HG02852 (cell line): ENCODE data around the gene ASH1L.
A peak's percentile ranks its signal among the peaks of the same experiment; 100 is the strongest.
"Not testable (repeated sequence)": the region's sequence is repeated elsewhere in the genome, so short reads cannot be mapped to it uniquely, and the experiment has no call there.

Experiments
- ATAC-seq: cut with Tn5 transposase; IDR thresholded peaks from one replicate; pipeline ENCODE4 v1.9.1; 2021; ENCODE audit warnings: mild to moderate bottlenecking, moderate library complexity; ENCODE audit not compliant: unreplicated experiment

ASH1L gene

GRCh38 chr1:155563377-155564022 lies 897 bp upstream of the ASH1L start:
- ATAC-seq, result peak; percentile 3

- peak; percentile 26 for ATAC-seq
These were observed 623 bp downstream of the ASH1L start for GRCh38 chr1:155561779-155562580.

- ATAC-seq, result no peak
These were observed 6.7 kb downstream of the ASH1L start for GRCh38 chr1:155555915-155556314.

DNA sequence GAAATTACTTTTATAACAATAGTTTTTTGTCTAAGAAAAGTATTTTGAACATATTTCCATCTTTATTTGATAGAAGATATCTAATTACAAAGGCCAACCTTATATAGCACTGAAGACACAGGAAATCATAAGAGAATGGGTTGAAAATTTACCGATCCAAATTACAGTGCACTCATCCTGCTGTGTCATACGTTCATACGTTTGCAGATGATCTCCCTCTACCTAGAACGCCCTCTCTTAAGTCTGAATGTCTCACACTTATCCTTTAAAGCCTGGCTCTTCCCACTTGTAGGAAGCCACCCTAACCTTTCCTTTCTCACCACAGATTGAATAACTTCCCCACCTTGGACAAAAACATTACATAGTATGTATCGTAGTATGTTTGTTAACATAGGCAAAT lies 9.3 kb downstream of the ASH1L start:
- ATAC-seq, result no peak

DNA sequence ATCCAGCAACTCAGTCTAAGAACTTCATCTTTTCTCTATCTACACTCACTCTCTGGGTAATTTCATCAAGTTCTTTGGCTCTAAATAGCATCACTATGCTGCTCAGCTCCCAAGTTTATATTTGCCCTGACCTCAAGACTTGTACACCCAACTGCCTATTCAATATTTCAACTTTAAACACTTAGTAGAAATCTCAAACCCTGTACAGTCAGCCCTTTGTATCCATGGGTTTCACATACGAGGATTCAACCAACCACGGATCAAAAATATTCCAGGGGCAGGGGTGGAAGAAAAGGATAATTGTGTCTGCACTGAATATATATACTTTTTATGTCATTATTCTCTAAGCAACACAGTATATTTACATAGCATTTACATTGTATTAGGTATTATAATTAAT lies 13.9 kb downstream of the ASH1L start:
- no peak for ATAC-seq

- ATAC-seq, result no peak
These were observed 22.4 kb downstream of the ASH1L start for GRCh38 chr1:155540000-155540874.

DNA sequence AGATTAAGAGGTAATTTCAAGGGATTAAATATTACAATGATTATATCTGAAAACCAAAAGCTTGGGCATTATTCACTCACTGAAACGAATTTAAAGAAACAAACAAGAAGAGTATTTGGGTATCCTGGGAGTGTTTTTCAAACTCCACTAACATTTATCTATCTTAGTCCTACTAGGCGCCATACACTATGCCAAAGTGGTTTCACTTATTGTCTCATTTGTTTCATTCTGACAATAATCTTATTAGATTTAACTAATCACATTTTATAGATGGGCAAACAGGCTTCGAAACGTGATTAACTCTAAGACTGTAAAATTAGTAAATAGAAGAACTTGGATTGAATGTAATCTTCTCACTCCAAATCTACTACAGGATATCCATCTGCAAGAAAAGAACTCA lies 25.4 kb downstream of the ASH1L start:
- ATAC-seq, result no peak

DNA sequence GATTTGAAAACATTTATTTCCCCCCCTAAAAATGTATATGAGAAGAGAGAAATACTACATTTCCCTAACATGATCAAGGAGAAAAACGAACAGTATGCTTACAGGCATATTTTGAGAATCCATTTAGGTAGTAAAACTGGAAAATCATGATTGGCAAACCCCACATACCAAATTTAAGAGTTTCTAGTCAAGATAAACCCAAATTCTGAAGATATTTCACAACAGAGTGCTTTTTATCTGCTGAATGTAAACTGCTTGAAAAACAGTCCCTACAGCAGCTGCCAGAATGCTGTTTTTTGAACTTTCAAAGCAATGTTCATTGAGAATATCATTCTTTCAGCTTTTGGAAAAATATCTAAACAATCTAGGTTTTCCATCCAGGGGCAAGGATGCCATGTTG lies 31.0 kb downstream of the ASH1L start:
- no peak for ATAC-seq

DNA sequence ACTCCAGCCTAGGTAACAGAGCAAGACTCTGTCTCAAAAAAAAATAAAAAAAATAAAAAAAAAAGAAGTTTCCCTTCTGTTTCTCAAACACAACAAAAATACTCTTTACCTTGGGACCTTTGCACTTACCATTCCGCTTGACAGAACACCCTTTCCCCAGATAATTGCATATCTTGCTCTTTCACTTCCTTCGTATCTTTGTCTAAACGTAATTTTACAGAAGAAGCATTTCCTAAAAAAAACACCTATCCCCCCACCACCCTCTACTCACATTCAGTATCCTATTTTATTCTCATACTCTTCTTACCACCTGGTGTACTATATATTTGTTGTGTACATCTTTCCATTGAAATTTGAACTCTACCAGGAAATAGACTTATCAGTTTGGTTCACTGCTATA lies 32.7 kb downstream of the ASH1L start:
- no peak for ATAC-seq

GRCh38 chr1:155529109-155529508 lies 33.5 kb downstream of the ASH1L start:
- ATAC-seq, result no peak

- ATAC-seq, result no peak
These were observed 34.9 kb downstream of the ASH1L start for GRCh38 chr1:155527677-155528076.

DNA sequence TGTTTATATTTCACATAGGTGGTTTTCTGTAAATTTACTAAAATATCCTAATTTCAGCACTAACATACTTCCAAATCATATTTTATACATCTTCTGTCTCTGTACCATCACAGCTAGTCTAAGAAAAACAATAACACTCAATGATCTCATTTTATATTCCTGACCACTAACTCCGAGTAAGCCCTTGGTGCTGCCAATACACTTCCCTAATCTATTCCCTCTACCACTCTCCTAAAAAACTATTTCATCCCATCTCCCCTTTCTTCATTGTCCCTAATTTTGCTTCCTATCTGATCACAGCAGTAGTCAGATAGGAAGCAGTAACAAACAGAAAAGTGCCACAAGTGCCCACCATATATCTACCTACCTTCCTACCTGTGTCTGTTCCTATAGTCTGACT lies 36.2 kb downstream of the ASH1L start:
- no peak for ATAC-seq

DNA sequence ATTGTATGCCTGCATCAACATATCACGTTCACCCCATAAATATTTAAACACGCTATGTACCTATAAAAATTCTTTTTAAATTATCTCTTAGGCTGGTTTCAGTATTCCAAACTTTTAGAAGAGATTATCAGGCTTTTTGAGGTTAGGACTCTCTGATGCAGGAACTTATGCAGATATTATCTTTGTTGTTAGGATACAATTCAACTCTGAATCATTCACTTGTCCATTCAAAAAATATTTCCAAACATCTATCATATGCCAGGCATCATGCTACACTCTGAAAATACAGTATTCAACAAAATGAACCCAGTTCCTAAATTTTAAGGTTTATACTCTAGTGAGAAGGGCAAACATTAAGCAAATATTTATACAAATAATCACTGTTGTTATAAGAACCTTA lies 40.5 kb downstream of the ASH1L start:
- no peak for ATAC-seq

DNA sequence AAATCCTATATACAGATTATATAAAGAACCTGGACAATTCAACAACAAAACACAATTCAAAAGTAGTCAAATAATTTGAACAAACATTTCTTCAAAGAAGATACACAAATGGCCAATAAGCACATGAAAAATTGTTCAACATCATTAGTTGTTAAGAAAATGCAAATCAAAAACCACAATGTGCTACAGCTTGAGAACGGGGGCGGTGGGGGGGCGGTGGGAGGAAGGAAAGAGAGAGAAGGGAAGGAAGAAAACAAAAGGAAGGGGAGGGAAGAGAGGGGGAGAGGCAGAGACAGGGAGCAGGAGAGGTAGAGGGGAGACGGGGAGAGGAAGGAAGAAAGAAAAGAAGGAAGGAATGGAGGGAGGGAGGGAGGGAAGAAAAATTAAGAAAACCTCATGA lies 44.1 kb downstream of the ASH1L start:
- no peak for ATAC-seq

GRCh38 chr1:155514582-155515187 lies 47.9 kb downstream of the ASH1L start:
- ATAC-seq, result no peak

DNA sequence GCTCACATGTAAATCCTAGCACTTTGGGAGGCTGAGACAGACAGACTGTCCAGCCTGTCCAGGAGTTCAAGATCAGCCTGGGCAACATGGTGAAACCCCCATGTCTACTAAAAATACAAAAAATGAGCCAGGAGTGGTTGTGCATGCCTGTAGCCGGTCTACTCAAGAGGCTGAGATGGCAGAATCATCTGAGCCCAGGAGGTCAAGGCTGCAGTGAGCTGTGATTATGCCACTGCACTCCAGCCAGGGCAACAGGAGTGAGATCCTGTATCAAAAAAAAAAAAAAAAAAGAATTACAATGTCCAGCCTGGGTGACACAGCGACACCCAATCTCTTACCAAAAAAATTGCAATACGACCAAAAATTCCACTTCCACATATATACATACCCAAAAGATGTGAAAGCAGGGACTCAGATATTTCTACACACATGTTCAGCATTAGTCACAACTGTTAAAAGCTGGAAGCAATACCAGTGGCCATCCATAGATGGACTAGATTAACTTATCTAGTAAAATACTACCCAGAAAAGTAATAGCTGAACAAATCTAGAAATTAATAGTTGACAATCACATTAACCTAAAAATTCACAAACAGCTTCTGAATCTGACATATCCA lies 49.2 kb downstream of the ASH1L start:
- no peak for ATAC-seq

DNA sequence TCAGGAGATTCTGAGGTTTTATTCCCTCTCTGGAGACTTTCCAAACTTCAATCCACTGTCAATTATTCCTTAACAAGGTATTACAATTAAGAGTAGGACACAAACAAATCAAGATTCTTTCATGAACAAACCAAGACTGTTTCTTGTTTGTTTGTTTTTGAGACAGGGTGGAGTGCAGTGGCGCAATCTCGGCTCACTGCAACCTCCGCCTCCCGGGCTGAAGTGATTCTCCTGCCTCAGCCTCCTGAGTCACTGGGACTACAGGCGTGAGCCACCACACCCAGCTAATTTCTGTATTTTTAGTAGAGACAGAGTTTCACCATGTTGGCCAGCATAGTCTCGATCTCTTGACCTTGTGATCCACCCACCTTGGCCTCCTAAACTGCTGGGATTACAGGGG lies 51.2 kb downstream of the ASH1L start:
- not testable (repeated sequence) for ATAC-seq

GRCh38 chr1:155509064-155509463 lies 53.5 kb downstream of the ASH1L start:
- ATAC-seq, result no peak

- ATAC-seq, result no peak
These were observed 54.7 kb downstream of the ASH1L start for GRCh38 chr1:155507945-155508344.

GRCh38 chr1:155505963-155506362 lies 56.6 kb downstream of the ASH1L start:
- not testable (repeated sequence) for ATAC-seq

- no peak for ATAC-seq
These were observed 58.4 kb downstream of the ASH1L start for GRCh38 chr1:155504207-155504606.
